Esophagus muscularis mucosa (tissue), 4 donors: ENCODE data around the gene FCER2. TPM values are rescaled to one million over a fixed set of nuclear protein-coding genes. Genes with fewer than 3 reads are reported as not detected.
A peak's percentile ranks its signal among the peaks of the same experiment; 100 is the strongest.

Experiments
- DNase-seq: peaks from one replicate; pipeline ENCODE4 v3.0.0-alpha.2; 2017; ENCODE audit errors: extremely low spot score
- H3K27ac ChIP-seq, 4 donors: fragments of 200-600 bp; sonication (generic); replicated peaks in 1 of 4; 1 replicate in 3 of 4; 2 replicates in 1 of 4; pipeline ENCODE4 v1.5.1; 2016 to 2019; ENCODE audit warnings: mild to moderate bottlenecking in 1 of 4
- H3K27me3 ChIP-seq, 4 donors: fragments of 200-600 bp; sonication (generic); one replicate each; pipeline versions ENCODE4 v1.5.1 to v1.6.0; 2016 to 2019
- H3K36me3 ChIP-seq, 4 donors: fragments of 200-600 bp; sonication (generic); one replicate each; pipeline ENCODE4 v1.5.1; 2016 to 2019
- H3K4me1 ChIP-seq, 4 donors: fragments of 200-600 bp; sonication (generic); one replicate each; pipeline ENCODE4 v1.5.1; 2016 to 2019
- H3K4me3 ChIP-seq, 4 donors: fragments of 200-600 bp; sonication (generic); 1 replicate in 2 of 4; 2 replicates in 2 of 4; pipeline ENCODE4 v1.5.1; 2016 to 2019; ENCODE audit warnings: mild to moderate bottlenecking in 4 of 4, moderate library complexity in 1 of 4
- H3K9me3 ChIP-seq, 4 donors: fragments of 200-600 bp; sonication (generic); 1 replicate in 3 of 4; 2 replicates in 1 of 4; pipeline ENCODE4 v1.5.1; 2016 to 2019
- CTCF ChIP-seq, 3 experiments: fragments of 200-600 bp in 2 of 3; fragments of 450-650 bp in 1 of 3; sonication (generic) in 2 of 3; IDR thresholded peaks; one replicate each; pipeline ENCODE4 v1.5.1; 2017 to 2019; ENCODE audit warnings: antibody characterized with exemption in 3 of 3, mild to moderate bottlenecking in 2 of 3, moderate library complexity in 1 of 3
- EP300 ChIP-seq: sonication (generic); formaldehyde crosslinking; IDR thresholded peaks from one replicate; pipeline ENCODE4 v1.6.1; 2017; ENCODE audit warnings: antibody characterized with exemption
- POLR2A ChIP-seq: fragments of 450-650 bp; IDR thresholded peaks from one replicate; pipeline ENCODE4 v1.6.1; 2017; ENCODE audit warnings: antibody characterized with exemption, moderate library complexity, mild to moderate bottlenecking, low read depth
- POLR2AphosphoS5 ChIP-seq, 2 donors: sonication (generic); formaldehyde crosslinking; IDR thresholded peaks; one replicate each; pipeline ENCODE4 v1.6.1; 2017; ENCODE audit warnings: antibody characterized with exemption in 2 of 2
- WGBS: methylation state at CpG from one replicate; pipeline ENCODE4 v1.1.5; 2018; 5-methylcytosine and 5-hydroxymethylcytosine counted together
- intact Hi-C: fragments of 100-400 bp; cut with DNase I; formaldehyde crosslinking; loops from one replicate; pipeline ENCODE4 v1.15.1; 2023
- total RNA-seq, 4 donors: library from RNA; depleted of rRNA; stranded (reverse); fragments of >200 nt; gene quantifications; one replicate each; pipeline versions ENCODE4 v1.1.0 to v1.2.1, GENCODE V29; 2016

The FCER2 gene
- total RNA-seq, 4 donors from 2014 or later, result 0.29 TPM; not detected in 3

GRCh38 chr19:7715671-7716070 is 13.7 kb upstream of the FCER2 start:
- no peak for DNase-seq
- H3K4me1 ChIP-seq, result no peaks in the 10 kb centered on the region
- WGBS, result 65% methylated on average over 1 of the region's 1 CpG
- intact Hi-C loops, result no loop called here
- no peaks in the 10 kb centered on the region for H3K36me3 ChIP-seq
- TF ChIP-seq CTCF (IDR thresholded peaks at IDR 0.05) (no peak), POLR2AphosphoS5 (IDR thresholded peaks at IDR 0.05) (no peak), EP300 (no peak), POLR2A (no peak)
- peaks cover 0 to 12% (median 8%) of the 10 kb centered on the region in 4 donors for H3K9me3 ChIP-seq
- no peak overlapping the region for H3K27ac ChIP-seq
- no peak overlapping the region for H3K4me3 ChIP-seq
- peaks cover 0 to 18% (median 0%) of the 10 kb centered on the region in 4 donors for H3K27me3 ChIP-seq

GRCh38 chr19:7710616-7711015 is 8.7 kb upstream of the FCER2 start:
- Histone ChIP-seq H3K27ac (no peak overlapping the region), H3K36me3 (no peaks in the 10 kb centered on the region), H3K4me3 (no peak overlapping the region), H3K4me1 (no peaks in the 10 kb centered on the region), H3K27me3 (peaks cover 0 to 24% (median 0%) of the 10 kb centered on the region in 4 donors), H3K9me3 (no peaks in the 10 kb centered on the region)
- TF ChIP-seq POLR2A, result no peak
- TF ChIP-seq POLR2AphosphoS5 (IDR thresholded peaks at IDR 0.05), result no peak
- no peak for TF ChIP-seq EP300
- no peak for TF ChIP-seq CTCF (IDR thresholded peaks at IDR 0.05)
- 78% methylated on average over 5 of the region's 5 CpGs for WGBS
- DNase-seq, result no peak
- intact Hi-C loops, result no loop called here

DNA sequence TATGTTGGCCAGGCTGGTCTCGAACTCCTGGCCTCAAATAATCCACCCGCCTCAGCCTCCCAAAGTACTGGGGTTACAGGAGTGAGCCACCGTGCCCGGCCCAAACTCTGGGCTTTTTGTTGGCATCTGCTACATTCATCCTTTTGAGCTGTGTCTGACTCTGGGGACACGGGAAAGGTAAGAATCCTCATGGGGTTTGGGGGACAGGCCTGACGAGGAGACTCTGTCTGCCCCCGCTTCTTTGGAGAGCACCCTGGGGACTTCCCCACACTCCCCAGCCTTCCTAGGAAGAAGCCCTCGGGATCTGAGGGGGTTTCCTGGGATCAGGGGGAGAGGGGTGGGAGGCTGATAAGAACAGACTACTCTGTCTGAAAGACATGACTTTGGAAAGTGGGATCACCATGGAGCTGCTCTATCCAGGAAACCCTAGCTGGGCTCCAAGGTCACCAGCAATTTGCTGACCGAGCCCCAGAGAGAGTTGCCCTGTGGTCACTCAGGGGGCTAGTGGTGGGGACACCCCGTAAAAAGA is 8.1 kb upstream of the FCER2 start:
- Histone ChIP-seq H3K9me3 (no peaks in the 10 kb centered on the region), H3K36me3 (no peaks in the 10 kb centered on the region), H3K27me3 (peaks cover 0 to 25% (median 0%) of the 10 kb centered on the region in 4 donors), H3K4me3 (no peak overlapping the region), H3K27ac (no peak overlapping the region), H3K4me1 (no peaks in the 10 kb centered on the region)
- WGBS, result 76% methylated on average over 10 of the region's 10 CpGs
- intact Hi-C loops, result no loop called here
- TF ChIP-seq POLR2AphosphoS5 (IDR thresholded peaks at IDR 0.05) (no peak), POLR2A (no peak), CTCF (IDR thresholded peaks at IDR 0.05) (no peak), EP300 (no peak)
- DNase-seq, result no peak

GRCh38 chr19:7706955-7707456 is 5.1 kb upstream of the FCER2 start:
- Histone ChIP-seq H3K27me3 (peaks cover 0 to 46% (median 0%) of the 10 kb centered on the region in 4 donors), H3K4me3 (no peak overlapping the region), H3K4me1 (no peaks in the 10 kb centered on the region), H3K27ac (peak overlapping the region in 2 of 4 donors; percentile 14), H3K9me3 (no peaks in the 10 kb centered on the region), H3K36me3 (no peaks in the 10 kb centered on the region)
- intact Hi-C loops, result no loop called here
- DNase-seq, result no peak
- 64% methylated on average over 6 of the region's 8 CpGs for WGBS
- TF ChIP-seq CTCF (IDR thresholded peaks at IDR 0.05) (no peak), POLR2A (no peak), POLR2AphosphoS5 (IDR thresholded peaks at IDR 0.05) (no peak), EP300 (no peak)
